Pancreas (tissue), 10 donors: ENCODE results near the gene ATXN1. TPM values are rescaled to one million over a fixed set of nuclear protein-coding genes. Genes with fewer than 3 reads are reported as not detected.

ENCODE experiments used
- ATAC-seq, 4 donors: fragments of 200-7000 bp; cut with Tn5 transposase; one replicate each; pipeline versions ENCODE4 v1.8.0 to v1.9.1; 2020; ENCODE audit warnings: mild to moderate bottlenecking in 4 of 4, moderate library complexity in 4 of 4
- DNase-seq, 6 donors: peaks; one replicate each; pipeline ENCODE4 v3.0.0-alpha.2; 2020
- FAIRE-seq: peaks from 2 replicates; lab custom pipeline; 2012; peaks lifted over from hg19 to GRCh38; lab: Jason Lieb, UNC
- H3K27ac ChIP-seq, 4 donors: fragments of 200-600 bp; sonication (generic); 1 replicate in 3 of 4; 2 replicates in 1 of 4; pipeline versions ENCODE4 v1.5.0 to v1.8.0; 2020
- H3K27me3 ChIP-seq, 4 donors: fragments of 200-600 bp; one replicate each; pipeline ENCODE4 v1.8.0; 2021
- H3K36me3 ChIP-seq, 3 donors: fragments of 200-600 bp; sonication (generic) in 1 of 3; one replicate each; pipeline versions ENCODE4 v1.5.0 to v1.8.0; 2020 to 2021
- H3K4me1 ChIP-seq, 3 donors: fragments of 200-600 bp; one replicate each; pipeline ENCODE4 v1.8.0; 2021
- H3K4me3 ChIP-seq, 4 donors: fragments of 200-600 bp; sonication (generic) in 2 of 4; one replicate each; pipeline versions ENCODE4 v1.5.0 to v1.8.0; 2020 to 2021
- H3K9me3 ChIP-seq, 4 donors: fragments of 200-600 bp; one replicate each; pipeline ENCODE4 v1.8.0; 2021
- CTCF ChIP-seq, 4 donors: fragments of 200-600 bp; sonication (generic) in 3 of 4; IDR thresholded peaks; one replicate each; pipeline versions ENCODE4 v1.5.0 to v1.8.0; 2021; ENCODE audit warnings: antibody characterized with exemption in 4 of 4
- WGBS, 2 donors: extraction: QIAGEN DNeasy Blood & Tissue Kit; methylation state at CpG; one replicate each; pipeline ENCODE4 v1.1.7; 2013; 5-methylcytosine and 5-hydroxymethylcytosine counted together
- intact Hi-C, 3 donors: fragments of 100-400 bp; cut with DNase I; formaldehyde crosslinking; loops; one replicate each; pipeline versions ENCODE4 v1.11.1 to v1.14.2; 2022
- polyA plus RNA-seq, 2 donors: library from polyadenylated mRNA; stranded (reverse); fragments of 200-250 nt; gene quantifications; one replicate each; pipeline ENCODE4 v1.2.3, GENCODE V29; 2013
- total RNA-seq, 6 donors: library from RNA; stranded (reverse); fragmentation: NEBNext Ultra II Directional in 4 of 6; extraction: Animal tissue kit (Norgen Biotek cat#: 25700) in 4 of 6; gene quantifications; one replicate each; pipeline versions ENCODE4 v1.2.1 to v1.2.4, GENCODE V29; 2021 to 2023
- donor health status: healthy with polysubstance abuse.
- donor health status: DM: no; HTN: no; CAD: no; lungs with moderate emphysema.
- donor health status: DM: no; HTN: no; CAD: no.
- donor health status: control.
- donor health status: control.
- donor health status: Bipolar disorder and iron deficiency.
- donor health status: DM: yes; HTN: yes; CAD: no.
- donor health status: DM: no; HTN: no; CAD: no.
- donor health status: DM: no; HTN: no; CAD: no.
- donor health status: DM: yes; HTN: yes; CAD: no.

ATXN1 gene
- total and polyA plus RNA-seq, 8 donors = 4.9 to 38.6 (median 20.5) TPM

- DNase-seq = peak; percentile 60 to 83 (median 64)
- H3K9me3 ChIP-seq = no peaks in the 10 kb centered on the region
- ATAC-seq = peak; percentile 32 to 50 (median 32)
- H3K27me3 ChIP-seq = no peaks in the 10 kb centered on the region
- H3K4me1 ChIP-seq = peaks cover 0 to 15% (median 0%) of the 10 kb centered on the region in 3 donors
- H3K4me3 ChIP-seq = peak overlapping the region; percentile 36 to 92 (median 84)
- 1% methylated on average over 32 of the region's 32 CpGs for WGBS, 2 donors
- peak; percentile 49 for FAIRE-seq
- H3K36me3 ChIP-seq = no peaks in the 10 kb centered on the region
- intact Hi-C loops = no loop called here
- H3K27ac ChIP-seq = peak overlapping the region; percentile 92 to 98 (median 98)
- TF ChIP-seq CTCF (IDR thresholded peaks at IDR 0.05) = peak; percentile 34 to 62 (median 47)
Observed at GRCh38 chr6:16762550-16763477, 1.6 kb upstream of the ATXN1 start.

- no peak for TF ChIP-seq CTCF (IDR thresholded peaks at IDR 0.05)
- no peak for DNase-seq
- Histone ChIP-seq H3K4me1 (peaks cover 0 to 18% (median 0%) of the 10 kb centered on the region in 3 donors), H3K36me3 (no peaks in the 10 kb centered on the region), H3K4me3 (peak overlapping the region; percentile 36 to 92 (median 84)), H3K9me3 (no peaks in the 10 kb centered on the region), H3K27me3 (no peaks in the 10 kb centered on the region), H3K27ac (peak overlapping the region; percentile 92 to 98 (median 98))
- WGBS, 2 donors = 0% methylated on average over 21 of the region's 21 CpGs
- peak; percentile 1 to 17 (median 5) for ATAC-seq
- FAIRE-seq = no peak
- intact Hi-C loops = no loop called here
Observed at GRCh38 chr6:16762268-16762549, 949 bp upstream of the ATXN1 start.

GRCh38 chr6:16761471-16762267, 409 bp upstream of the ATXN1 start:
- H3K27ac ChIP-seq = peak overlapping the region; percentile 92 to 98 (median 98)
- FAIRE-seq (no peak), DNase-seq (peak; percentile 90 to 94 (median 92)), ATAC-seq (peak; percentile 62 to 72 (median 69))
- peak overlapping the region; percentile 80 to 92 (median 88) for H3K4me3 ChIP-seq
- H3K36me3 ChIP-seq = no peaks in the 10 kb centered on the region
- H3K9me3 ChIP-seq = no peaks in the 10 kb centered on the region
- no peaks in the 10 kb centered on the region for H3K27me3 ChIP-seq
- intact Hi-C loops = no loop called here
- WGBS, 2 donors = 0% methylated on average over 56 to 65 of the region's 71 CpGs
- peaks cover 0 to 23% (median 0%) of the 10 kb centered on the region in 3 donors for H3K4me1 ChIP-seq
- no peak for TF ChIP-seq CTCF (IDR thresholded peaks at IDR 0.05)

GRCh38 chr6:16759646-16760515, 1.4 kb downstream of the ATXN1 start:
- FAIRE-seq (no peak), ATAC-seq (peak; percentile 40 to 70 (median 68)), DNase-seq (peak; percentile 84 to 94 (median 90))
- TF ChIP-seq CTCF (IDR thresholded peaks at IDR 0.05) = no peak
- peak overlapping the region; percentile 80 to 92 (median 88) for H3K4me3 ChIP-seq
- no peaks in the 10 kb centered on the region for H3K36me3 ChIP-seq
- WGBS, 2 donors = 0% methylated on average over 67 to 87 of the region's 87 CpGs
- peak overlapping the region; percentile 89 to 98 (median 98) for H3K27ac ChIP-seq
- H3K27me3 ChIP-seq = no peaks in the 10 kb centered on the region
- intact Hi-C loops = no loop called here
- no peaks in the 10 kb centered on the region for H3K9me3 ChIP-seq
- peaks cover 0 to 30% (median 7%) of the 10 kb centered on the region in 3 donors for H3K4me1 ChIP-seq
